IPS-15b (cell line): ENCODE data around the gene ZNF462.

Experiments used
- H3K27me3 ChIP-seq: one replicate; pipeline ENCODE4 v1.6.1; 2013; ENCODE audit warnings: low read length; ENCODE audit not compliant: control insufficient read depth, insufficient read depth
- H3K36me3 ChIP-seq: one replicate; pipeline ENCODE4 v1.6.1; 2013; ENCODE audit warnings: low read length; ENCODE audit not compliant: control insufficient read depth, insufficient read depth
- H3K4me1 ChIP-seq: one replicate; pipeline ENCODE4 v1.6.1; 2013; ENCODE audit warnings: mild to moderate bottlenecking, low read length; ENCODE audit not compliant: control insufficient read depth, insufficient read depth
- H3K4me3 ChIP-seq: one replicate; pipeline ENCODE4 v1.5.1; 2013; ENCODE audit warnings: low read depth, low read length
- H3K9ac ChIP-seq: one replicate; pipeline ENCODE4 v1.6.1; 2013; ENCODE audit warnings: low read depth, mild to moderate bottlenecking, low read length
- H3K9me3 ChIP-seq: one replicate; pipeline ENCODE4 v1.6.1; 2013; ENCODE audit warnings: mild to moderate bottlenecking, low read length; ENCODE audit not compliant: control insufficient read depth, insufficient read depth

ZNF462 gene

GRCh38 chr9:106862821-106863720 is at the start of gene ZNF462:
TSS of gene ZNF462 (plus strand) at chr9:106863166. CDS start at chr9:106923384, 60,218 bp downstream.
- Histone ChIP-seq H3K9me3 (no peaks in the 10 kb centered on the region), H3K4me3 (peak within 1 kb of the TSS; percentile 87), H3K27me3 (no peaks in the 10 kb centered on the region), H3K4me1 (peaks cover 13% of the 10 kb centered on the region), H3K36me3 (no peaks in the 10 kb centered on the region), H3K9ac (peak within 1 kb of the TSS; percentile 87)

GRCh38 chr9:106816524-106816923 is 46.4 kb upstream of the ZNF462 start:
- H3K9me3 ChIP-seq: no peaks in the 10 kb centered on the region
- H3K27me3 ChIP-seq: no peaks in the 10 kb centered on the region
- no peak overlapping the region for H3K4me3 ChIP-seq
- no peak overlapping the region for H3K9ac ChIP-seq
- no peaks in the 10 kb centered on the region for H3K36me3 ChIP-seq
- no peaks in the 10 kb centered on the region for H3K4me1 ChIP-seq

GRCh38 chr9:106818034-106818433 is 44.9 kb upstream of the ZNF462 start:
- H3K27me3 ChIP-seq: no peaks in the 10 kb centered on the region
- H3K9me3 ChIP-seq: no peaks in the 10 kb centered on the region
- H3K4me1 ChIP-seq: no peaks in the 10 kb centered on the region
- no peaks in the 10 kb centered on the region for H3K36me3 ChIP-seq
- no peak overlapping the region for H3K4me3 ChIP-seq
- H3K9ac ChIP-seq: no peak overlapping the region

GRCh38 chr9:106820866-106821265 is 42.1 kb upstream of the ZNF462 start:
- Histone ChIP-seq H3K4me1 (no peaks in the 10 kb centered on the region), H3K4me3 (no peak overlapping the region), H3K9ac (no peak overlapping the region), H3K27me3 (no peaks in the 10 kb centered on the region), H3K36me3 (no peaks in the 10 kb centered on the region), H3K9me3 (no peaks in the 10 kb centered on the region)

- H3K27me3 ChIP-seq: no peaks in the 10 kb centered on the region
- no peaks in the 10 kb centered on the region for H3K4me1 ChIP-seq
- H3K36me3 ChIP-seq: no peaks in the 10 kb centered on the region
- no peak overlapping the region for H3K4me3 ChIP-seq
- H3K9me3 ChIP-seq: no peaks in the 10 kb centered on the region
- no peak overlapping the region for H3K9ac ChIP-seq
Observed at GRCh38 chr9:106828070-106828469, 34.9 kb upstream of the ZNF462 start.

GRCh38 chr9:106828965-106829364 is 34.0 kb upstream of the ZNF462 start:
- H3K4me3 ChIP-seq: no peak overlapping the region
- H3K36me3 ChIP-seq: no peaks in the 10 kb centered on the region
- no peaks in the 10 kb centered on the region for H3K4me1 ChIP-seq
- no peak overlapping the region for H3K9ac ChIP-seq
- H3K9me3 ChIP-seq: no peaks in the 10 kb centered on the region
- no peaks in the 10 kb centered on the region for H3K27me3 ChIP-seq

GRCh38 chr9:106829666-106830408 is 33.1 kb upstream of the ZNF462 start:
- no peaks in the 10 kb centered on the region for H3K4me1 ChIP-seq
- no peak overlapping the region for H3K4me3 ChIP-seq
- no peaks in the 10 kb centered on the region for H3K9me3 ChIP-seq
- H3K9ac ChIP-seq: no peak overlapping the region
- H3K27me3 ChIP-seq: no peaks in the 10 kb centered on the region
- H3K36me3 ChIP-seq: no peaks in the 10 kb centered on the region

GRCh38 chr9:106830527-106831150 is 32.3 kb upstream of the ZNF462 start:
- Histone ChIP-seq H3K27me3 (no peaks in the 10 kb centered on the region), H3K4me3 (no peak overlapping the region), H3K36me3 (no peaks in the 10 kb centered on the region), H3K9ac (no peak overlapping the region), H3K4me1 (no peaks in the 10 kb centered on the region), H3K9me3 (no peaks in the 10 kb centered on the region)

- no peaks in the 10 kb centered on the region for H3K4me1 ChIP-seq
- no peaks in the 10 kb centered on the region for H3K9me3 ChIP-seq
- H3K4me3 ChIP-seq: no peak overlapping the region
- no peak overlapping the region for H3K9ac ChIP-seq
- no peaks in the 10 kb centered on the region for H3K27me3 ChIP-seq
- H3K36me3 ChIP-seq: no peaks in the 10 kb centered on the region
Observed at GRCh38 chr9:106834888-106835287, 28.1 kb upstream of the ZNF462 start.

- Histone ChIP-seq H3K36me3 (no peaks in the 10 kb centered on the region), H3K9me3 (no peaks in the 10 kb centered on the region), H3K9ac (no peak overlapping the region), H3K4me1 (no peaks in the 10 kb centered on the region), H3K4me3 (no peak overlapping the region), H3K27me3 (no peaks in the 10 kb centered on the region)
Observed at GRCh38 chr9:106835840-106836239, 27.1 kb upstream of the ZNF462 start.

- Histone ChIP-seq H3K9me3 (no peaks in the 10 kb centered on the region), H3K4me3 (no peak overlapping the region), H3K4me1 (no peaks in the 10 kb centered on the region), H3K36me3 (no peaks in the 10 kb centered on the region), H3K9ac (no peak overlapping the region), H3K27me3 (no peaks in the 10 kb centered on the region)
Observed at GRCh38 chr9:106843371-106843770, 19.6 kb upstream of the ZNF462 start.
